WTC11 (cell line): Measurements from ENCODE around the gene GLB1L3.
A peak's percentile ranks its signal among the peaks of the same experiment; 100 is the strongest.

Experiments used
- CTCF ChIP-seq: fragments of 200-600 bp; IDR thresholded peaks from 2 replicates; pipeline ENCODE4 v1.8.0; 2022; ENCODE audit warnings: antibody characterized with exemption
- FOXP1 ChIP-seq: sonication (generic); formaldehyde crosslinking; IDR thresholded peaks from 2 replicates; pipeline ENCODE4 v1.8.0; 2022; ENCODE audit warnings: missing genetic modification reagents, mild to moderate bottlenecking, moderate library complexity, borderline replicate concordance
- TEAD4 ChIP-seq: sonication (generic); formaldehyde crosslinking; IDR thresholded peaks from 2 replicates; pipeline ENCODE4 v1.8.0; 2022; ENCODE audit warnings: mild to moderate bottlenecking, missing genetic modification reagents
- TF ChIP-seq, protein P1 (sequence below): sonication (generic); formaldehyde crosslinking; IDR thresholded peaks from 2 replicates; pipeline ENCODE4 v1.8.1; 2022; ENCODE audit warnings: low read depth, mild to moderate bottlenecking, moderate library complexity, missing genetic modification reagents, borderline replicate concordance

DNA sequence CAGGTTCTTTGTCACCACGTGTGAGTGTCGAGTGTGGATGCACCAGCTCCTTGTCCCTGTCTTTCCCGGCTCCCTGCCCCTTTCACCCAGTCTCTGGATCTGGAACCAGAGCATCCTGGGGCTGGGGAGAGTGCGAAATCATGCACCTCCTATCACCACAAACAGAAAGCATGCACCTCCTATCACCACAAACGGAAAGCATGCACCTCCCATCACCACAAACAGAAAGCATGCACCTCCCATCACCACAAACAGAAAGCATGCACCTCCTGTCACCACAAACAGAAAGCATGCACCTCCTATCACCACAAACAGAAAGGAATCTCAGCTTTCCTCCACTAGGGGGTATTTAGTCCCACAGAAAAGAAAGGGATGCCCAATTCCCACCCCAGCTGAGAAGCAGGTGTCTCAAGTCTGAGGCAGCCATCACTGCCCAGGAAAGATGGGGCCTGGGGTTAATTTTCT lies 5.9 kb upstream of the GLB1L3 start:
- TF ChIP-seq, protein P1, sequence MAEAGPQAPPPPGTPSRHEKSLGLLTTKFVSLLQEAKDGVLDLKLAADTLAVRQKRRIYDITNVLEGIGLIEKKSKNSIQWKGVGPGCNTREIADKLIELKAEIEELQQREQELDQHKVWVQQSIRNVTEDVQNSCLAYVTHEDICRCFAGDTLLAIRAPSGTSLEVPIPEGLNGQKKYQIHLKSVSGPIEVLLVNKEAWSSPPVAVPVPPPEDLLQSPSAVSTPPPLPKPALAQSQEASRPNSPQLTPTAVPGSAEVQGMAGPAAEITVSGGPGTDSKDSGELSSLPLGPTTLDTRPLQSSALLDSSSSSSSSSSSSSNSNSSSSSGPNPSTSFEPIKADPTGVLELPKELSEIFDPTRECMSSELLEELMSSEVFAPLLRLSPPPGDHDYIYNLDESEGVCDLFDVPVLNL (CRISPR knock-in tag) = no peak
- TF ChIP-seq CTCF = peak; percentile 34; the same call in 1 of the 2 replicates
- no peak for TF ChIP-seq FOXP1 (CRISPR knock-in tag)
- TF ChIP-seq TEAD4 (CRISPR knock-in tag) = no peak
